Adrenal gland (tissue), 12 donors: Measurements from ENCODE around the gene ME1. TPM values are rescaled to one million over a fixed set of nuclear protein-coding genes. Genes with fewer than 3 reads are reported as not detected.
A peak's percentile ranks its signal among the peaks of the same experiment; 100 is the strongest.

Experiments
- DNase-seq, 7 donors: peaks; one replicate each; pipeline ENCODE4 v3.0.0-alpha.2; 2019 to 2020
- H3K27ac ChIP-seq, 5 donors: fragments of 200-600 bp; sonication (generic) in 4 of 5; 1 replicate in 3 of 5; 2 replicates in 2 of 5; pipeline versions ENCODE4 v1.5.1 to v1.8.0; 2016 to 2020; ENCODE audit warnings: mild to moderate bottlenecking in 1 of 5
- H3K27me3 ChIP-seq: fragments of 200-600 bp; 2 replicates; pipeline ENCODE4 v1.8.0; 2021
- H3K36me3 ChIP-seq, 2 donors: fragments of 200-600 bp; replicated peaks in 1 of 2; 1 replicate in 1 of 2; 2 replicates in 1 of 2; pipeline versions ENCODE4 v1.5.1 to v1.8.0; 2018 to 2022
- H3K4me1 ChIP-seq, 2 donors: fragments of 200-600 bp; replicated peaks in 1 of 2; 1 replicate in 1 of 2; 2 replicates in 1 of 2; pipeline versions ENCODE4 v1.5.1 to v1.8.0; 2018 to 2021
- H3K4me3 ChIP-seq, 4 donors: fragments of 200-600 bp; sonication (generic) in 3 of 4; one replicate each; pipeline ENCODE4 v1.5.1; 2016 to 2018
- H3K9me3 ChIP-seq, 3 donors: fragments of 200-600 bp; sonication (generic) in 1 of 3; replicated peaks in 1 of 3; 1 replicate in 2 of 3; 2 replicates in 1 of 3; pipeline versions ENCODE4 v1.5.1 to v1.8.0; 2016 to 2021
- POLR2A ChIP-seq, 2 donors: fragments of 450-650 bp; IDR thresholded peaks; one replicate each; pipeline ENCODE4 v1.6.1; 2017; ENCODE audit warnings: antibody characterized with exemption in 2 of 2, mild to moderate bottlenecking in 2 of 2, moderate library complexity in 1 of 2
- WGBS, 4 donors: extraction: QIAGEN DNeasy Blood & Tissue Kit in 2 of 4; methylation state at CpG; one replicate each; pipeline versions ENCODE4 v1.1.5 to v1.1.7; 2013 to 2017; 5-methylcytosine and 5-hydroxymethylcytosine counted together
- intact Hi-C, 2 donors: fragments of 100-400 bp; cut with DNase I; formaldehyde crosslinking; loops; one replicate each; pipeline versions ENCODE4 v1.14.1 to v1.15.0; 2022 to 2023
- polyA plus RNA-seq, 3 donors: library from polyadenylated mRNA; stranded (reverse); fragments of 200-250 nt in 2 of 3; fragments of 350-450 nt in 1 of 3; fragmentation: Illumina TruSeq in 1 of 3; extraction: RNeasy Lipid Tissue Mini Kit (QIAGEN cat#74804) in 1 of 3; gene quantifications; one replicate each; pipeline ENCODE4 v1.2.3, GENCODE V29; 2013 to 2014
- total RNA-seq, 9 donors: library from RNA; depleted of rRNA in 4 of 9; stranded (reverse); fragments of >200 nt in 4 of 9; fragments of 120-200 nt in 1 of 9; fragmentation: NEBNext Ultra II Directional in 1 of 9; extraction: Animal tissue kit (Norgen Biotek cat#: 25700) in 1 of 9; gene quantifications; one replicate each; pipeline versions ENCODE4 v1.1.0 to v1.2.4, GENCODE V29; 2013 to 2023
- TF ChIP-seq, protein P1 (sequence below), 6 experiments: fragments of 450-650 bp in 4 of 6; fragments of 200-600 bp in 2 of 6; sonication (generic) in 1 of 6; IDR thresholded peaks; 1 replicate in 5 of 6; 2 replicates in 1 of 6; pipeline versions ENCODE4 v1.5.1 to v1.8.0; 2016 to 2021; ENCODE audit warnings: antibody characterized with exemption in 6 of 6, mild to moderate bottlenecking in 2 of 6, moderate library complexity in 1 of 6
- donor health status: healthy with polysubstance abuse.
- donor health status: Bipolar disorder and iron deficiency.
- donor health status: DM: yes; HTN: yes; CAD: no.
- donor health status: DM: no; HTN: no; CAD: no.
- donor health status: DM: no; HTN: no; CAD: no.
- donor health status: DM: yes; HTN: yes; CAD: no.

ME1 gene
- total and polyA plus RNA-seq, 12 donors: 19.9 to 145 (median 64.1) TPM

- H3K27me3 ChIP-seq: no peaks in the 10 kb centered on the region
- no peak for TF ChIP-seq POLR2A (IDR thresholded peaks at IDR 0.05)
- intact Hi-C loops: loop anchor here in 1 of 2 donors (10.0 kb wide), 1 partner anchor 117 kb away; no protein-coding TSS in a partner anchor
- no peaks in the 10 kb centered on the region for H3K36me3 ChIP-seq
- H3K4me1 ChIP-seq: no peaks in the 10 kb centered on the region
- 85 to 94% (median 91%) methylated on average over 4 of the region's 4 CpGs for WGBS, 4 donors
- H3K27ac ChIP-seq: no peak overlapping the region
- no peak overlapping the region for H3K4me3 ChIP-seq
- DNase-seq: no peak
- no peaks in the 10 kb centered on the region for H3K9me3 ChIP-seq
Measured at GRCh38 chr6:83202031-83202430, 228.8 kb downstream of the ME1 start.

DNA sequence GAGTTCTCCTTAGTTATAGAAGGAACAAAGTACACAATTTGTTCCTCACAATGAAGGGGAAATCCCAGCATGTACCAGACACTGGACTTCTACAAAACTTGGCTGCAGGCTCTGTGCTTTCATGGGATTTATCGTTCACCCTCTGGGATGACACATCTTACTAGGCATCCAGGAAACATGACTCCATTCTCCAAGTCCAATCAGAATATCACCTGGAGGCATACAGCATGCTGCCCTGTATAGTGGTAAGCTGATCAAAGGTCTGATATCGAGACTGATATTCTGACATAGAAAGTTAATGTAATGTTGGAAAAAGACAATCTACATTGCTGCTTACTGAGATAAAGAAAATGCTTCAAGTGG lies 231.0 kb downstream of the ME1 start:
- TF ChIP-seq, protein P1, sequence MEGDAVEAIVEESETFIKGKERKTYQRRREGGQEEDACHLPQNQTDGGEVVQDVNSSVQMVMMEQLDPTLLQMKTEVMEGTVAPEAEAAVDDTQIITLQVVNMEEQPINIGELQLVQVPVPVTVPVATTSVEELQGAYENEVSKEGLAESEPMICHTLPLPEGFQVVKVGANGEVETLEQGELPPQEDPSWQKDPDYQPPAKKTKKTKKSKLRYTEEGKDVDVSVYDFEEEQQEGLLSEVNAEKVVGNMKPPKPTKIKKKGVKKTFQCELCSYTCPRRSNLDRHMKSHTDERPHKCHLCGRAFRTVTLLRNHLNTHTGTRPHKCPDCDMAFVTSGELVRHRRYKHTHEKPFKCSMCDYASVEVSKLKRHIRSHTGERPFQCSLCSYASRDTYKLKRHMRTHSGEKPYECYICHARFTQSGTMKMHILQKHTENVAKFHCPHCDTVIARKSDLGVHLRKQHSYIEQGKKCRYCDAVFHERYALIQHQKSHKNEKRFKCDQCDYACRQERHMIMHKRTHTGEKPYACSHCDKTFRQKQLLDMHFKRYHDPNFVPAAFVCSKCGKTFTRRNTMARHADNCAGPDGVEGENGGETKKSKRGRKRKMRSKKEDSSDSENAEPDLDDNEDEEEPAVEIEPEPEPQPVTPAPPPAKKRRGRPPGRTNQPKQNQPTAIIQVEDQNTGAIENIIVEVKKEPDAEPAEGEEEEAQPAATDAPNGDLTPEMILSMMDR (IDR thresholded peaks at IDR 0.05): no peak
- no peak for TF ChIP-seq POLR2A (IDR thresholded peaks at IDR 0.05)
- H3K36me3 ChIP-seq: no peaks in the 10 kb centered on the region
- H3K27me3 ChIP-seq: no peaks in the 10 kb centered on the region
- peak in 4 of 7 donors; percentile 18 to 58 (median 40) for DNase-seq
- intact Hi-C loops: loop anchor here in 1 of 2 donors (10.0 kb wide), 1 partner anchor 115 kb away; no protein-coding TSS in a partner anchor
- WGBS, 4 donors: 66 to 78% (median 68%) methylated on average over 2 of the region's 2 CpGs
- no peaks in the 10 kb centered on the region for H3K9me3 ChIP-seq
- H3K4me1 ChIP-seq: peaks cover 0 to 6% of the 10 kb centered on the region in 2 donors
- H3K27ac ChIP-seq: peak overlapping the region in 1 of 5 donors; percentile 18
- no peak overlapping the region for H3K4me3 ChIP-seq

GRCh38 chr6:83199173-83199862 lies 231.5 kb downstream of the ME1 start:
- intact Hi-C loops: no loop called here
- H3K36me3 ChIP-seq: no peaks in the 10 kb centered on the region
- H3K9me3 ChIP-seq: no peaks in the 10 kb centered on the region
- DNase-seq: no peak
- peaks cover 0 to 11% of the 10 kb centered on the region in 2 donors for H3K4me1 ChIP-seq
- no peaks in the 10 kb centered on the region for H3K27me3 ChIP-seq
- TF ChIP-seq POLR2A (IDR thresholded peaks at IDR 0.05): no peak
- TF ChIP-seq, protein P1 (IDR thresholded peaks at IDR 0.05): no peak
- 91 to 93% (median 92%) methylated on average over 5 of the region's 5 CpGs for WGBS, 4 donors
- peak overlapping the region in 1 of 5 donors; percentile 18 for H3K27ac ChIP-seq
- no peak overlapping the region for H3K4me3 ChIP-seq

GRCh38 chr6:83198486-83199172 lies 232.2 kb downstream of the ME1 start:
- intact Hi-C loops: no loop called here
- Histone ChIP-seq H3K9me3 (no peaks in the 10 kb centered on the region), H3K36me3 (no peaks in the 10 kb centered on the region), H3K27ac (peak overlapping the region in 1 of 5 donors; percentile 18), H3K4me3 (no peak overlapping the region), H3K27me3 (no peaks in the 10 kb centered on the region), H3K4me1 (peaks cover 0 to 16% of the 10 kb centered on the region in 2 donors)
- TF ChIP-seq POLR2A (IDR thresholded peaks at IDR 0.05): no peak
- TF ChIP-seq, protein P1 (IDR thresholded peaks at IDR 0.05): no peak
- 86 to 98% (median 95%) methylated on average over 4 of the region's 4 CpGs for WGBS, 4 donors
- no peak for DNase-seq
